GM18511 (cell line): ENCODE measurements around the gene PLEKHM1.
A peak's percentile ranks its signal among the peaks of the same experiment; 100 is the strongest.
"Not testable (repeated sequence)": the region's sequence is repeated elsewhere in the genome, so short reads cannot be mapped to it uniquely, and the experiment has no call there.

Experiments
- ATAC-seq: cut with Tn5 transposase; IDR thresholded peaks from one replicate; pipeline ENCODE4 v1.9.1; 2021; ENCODE audit warnings: mild to moderate bottlenecking, moderate library complexity; ENCODE audit not compliant: unreplicated experiment

The PLEKHM1 gene

GRCh38 chr17:45490615-45491433, at the start of gene PLEKHM1:
Gene PLEKHM1 (minus strand): TSS chr17:45490721. CDS start chr17:45482484, 8,237 bp downstream.
- peak; percentile 99 for ATAC-seq

GRCh38 chr17:45538168-45538567, 47.6 kb upstream of the PLEKHM1 start:
- not testable (repeated sequence) for ATAC-seq

- ATAC-seq, result not testable (repeated sequence)
Observed at GRCh38 chr17:45506072-45506471, 15.6 kb upstream of the PLEKHM1 start.

DNA sequence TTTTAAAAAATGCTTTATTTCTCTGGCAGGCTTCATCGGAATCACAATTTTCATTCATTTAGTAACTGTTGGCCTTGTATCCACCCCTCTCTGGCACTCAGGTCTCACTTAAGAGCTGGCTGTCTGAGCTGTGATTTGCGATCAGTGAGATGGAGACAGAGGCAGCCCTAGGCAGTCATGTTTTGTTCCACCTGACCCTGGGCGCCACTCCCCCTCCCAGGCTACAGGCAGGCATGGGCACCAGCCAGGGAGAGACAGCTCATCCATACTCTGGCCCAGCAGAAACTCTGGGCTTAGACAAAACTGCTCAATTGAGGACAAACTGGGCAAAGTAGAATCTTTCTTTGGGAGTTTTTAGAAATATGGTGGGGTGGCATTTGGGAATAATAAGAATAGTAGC, 14.7 kb upstream of the PLEKHM1 start:
- ATAC-seq, result not testable (repeated sequence)

- ATAC-seq, result not testable (repeated sequence)
Observed at GRCh38 chr17:45501092-45501707, 10.7 kb upstream of the PLEKHM1 start.

DNA sequence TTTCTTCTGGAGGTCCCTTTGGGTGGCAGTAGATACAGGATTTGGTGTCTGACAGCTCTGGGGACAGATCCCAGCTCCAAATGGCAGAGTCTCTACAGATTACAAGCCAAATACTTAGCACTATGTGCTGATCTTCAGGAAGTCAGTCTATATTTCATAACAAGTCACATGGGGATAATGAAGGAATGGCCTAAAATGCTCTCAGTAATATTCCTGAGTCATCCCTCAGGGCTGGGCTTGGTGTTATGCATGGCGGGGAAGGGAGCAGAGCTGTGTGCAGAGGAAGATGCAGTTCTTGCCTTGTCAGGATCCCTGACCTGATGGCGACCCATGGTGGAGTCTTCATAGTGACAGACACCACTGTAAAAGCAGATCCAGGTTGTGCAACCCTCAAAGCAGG, 10.0 kb upstream of the PLEKHM1 start:
- not testable (repeated sequence) for ATAC-seq

GRCh38 chr17:45499208-45499607, 8.7 kb upstream of the PLEKHM1 start:
- ATAC-seq, result not testable (repeated sequence)

GRCh38 chr17:45498377-45498776, 7.9 kb upstream of the PLEKHM1 start:
- not testable (repeated sequence) for ATAC-seq

DNA sequence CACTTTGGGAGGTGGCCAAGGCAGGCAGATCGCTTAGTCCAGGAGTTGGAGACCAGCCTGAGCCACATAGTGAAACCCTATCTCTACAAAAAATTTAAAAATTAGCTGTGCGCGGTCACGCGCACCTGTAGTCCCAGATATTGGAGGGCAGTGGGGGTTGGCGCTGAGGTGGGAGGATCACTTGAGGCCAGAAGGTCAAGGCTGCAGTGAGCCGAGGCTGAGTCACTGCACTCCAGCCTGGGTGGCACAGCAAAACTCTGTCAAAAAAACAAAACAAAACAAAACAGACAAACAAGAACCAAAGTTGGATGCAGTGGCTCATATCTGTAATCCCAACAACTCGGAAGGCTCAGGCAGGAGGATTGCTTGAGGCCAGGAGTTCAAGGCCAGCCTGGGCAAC, 6.9 kb upstream of the PLEKHM1 start:
- not testable (repeated sequence) for ATAC-seq

- not testable (repeated sequence) for ATAC-seq
Observed at GRCh38 chr17:45496507-45496906, 6.0 kb upstream of the PLEKHM1 start.

DNA sequence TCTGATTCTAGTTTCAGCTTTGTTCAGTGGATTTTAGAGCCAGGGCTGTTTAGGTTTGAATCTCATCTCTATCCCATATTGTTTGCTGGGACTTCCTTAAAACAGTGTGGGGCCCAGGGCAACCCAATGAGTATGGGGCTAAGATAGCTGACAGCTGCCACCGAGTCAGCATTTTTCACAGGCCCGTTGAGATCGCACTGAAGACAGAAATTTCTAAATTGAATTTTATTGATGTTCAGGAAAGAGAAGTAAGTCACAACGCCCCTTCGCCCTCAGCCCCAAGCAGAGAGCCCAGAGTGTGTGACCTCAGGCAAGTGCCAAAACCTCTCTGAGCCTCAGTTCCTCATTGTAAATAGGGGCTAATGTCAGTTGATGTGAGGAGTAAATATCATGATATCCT, 4.0 kb upstream of the PLEKHM1 start:
- ATAC-seq, result not testable (repeated sequence)

DNA sequence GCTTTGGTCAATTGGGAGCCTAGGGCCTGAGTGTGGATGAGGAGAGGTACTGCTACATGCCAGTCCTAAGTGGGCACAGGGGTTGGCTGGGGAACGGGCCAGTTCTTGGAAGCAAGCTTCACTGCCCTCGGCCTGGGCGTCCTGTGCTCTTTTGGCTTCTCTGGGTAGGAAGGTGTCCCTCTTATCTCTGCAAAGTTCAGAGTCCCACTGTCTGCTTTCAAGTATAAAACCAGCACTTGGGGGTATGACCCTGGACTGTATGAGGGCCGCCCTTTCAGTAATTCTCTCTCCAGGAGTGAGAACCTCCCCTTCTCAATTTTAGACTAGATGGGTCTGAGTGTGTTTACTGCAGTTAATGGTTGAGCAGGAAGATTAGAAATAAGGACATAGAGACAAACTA, 1.6 kb upstream of the PLEKHM1 start:
- not testable (repeated sequence) for ATAC-seq

DNA sequence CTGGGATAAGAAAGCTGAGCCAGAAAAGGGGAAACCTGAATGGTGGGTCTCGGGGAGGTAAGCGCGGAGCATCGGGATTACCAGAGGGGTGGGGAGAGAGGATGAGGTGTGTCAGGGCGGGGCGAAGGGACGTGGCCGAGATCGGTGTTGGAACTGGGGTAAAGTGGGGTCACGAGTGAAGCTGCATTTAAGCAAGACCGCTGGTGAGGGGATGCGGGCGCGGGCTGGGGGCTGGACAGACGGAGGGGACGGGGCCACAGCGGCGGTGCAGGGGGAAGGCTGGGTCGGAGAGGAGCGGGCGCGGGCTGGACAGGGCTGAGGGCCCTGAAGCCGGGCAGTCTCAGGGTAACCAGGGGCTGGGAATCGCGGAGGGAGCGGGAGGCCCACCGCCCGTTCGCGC, 323 bp downstream of the PLEKHM1 start:
- ATAC-seq, result peak; percentile 34

- not testable (repeated sequence) for ATAC-seq
Observed at GRCh38 chr17:45487704-45488103, 2.8 kb downstream of the PLEKHM1 start.

DNA sequence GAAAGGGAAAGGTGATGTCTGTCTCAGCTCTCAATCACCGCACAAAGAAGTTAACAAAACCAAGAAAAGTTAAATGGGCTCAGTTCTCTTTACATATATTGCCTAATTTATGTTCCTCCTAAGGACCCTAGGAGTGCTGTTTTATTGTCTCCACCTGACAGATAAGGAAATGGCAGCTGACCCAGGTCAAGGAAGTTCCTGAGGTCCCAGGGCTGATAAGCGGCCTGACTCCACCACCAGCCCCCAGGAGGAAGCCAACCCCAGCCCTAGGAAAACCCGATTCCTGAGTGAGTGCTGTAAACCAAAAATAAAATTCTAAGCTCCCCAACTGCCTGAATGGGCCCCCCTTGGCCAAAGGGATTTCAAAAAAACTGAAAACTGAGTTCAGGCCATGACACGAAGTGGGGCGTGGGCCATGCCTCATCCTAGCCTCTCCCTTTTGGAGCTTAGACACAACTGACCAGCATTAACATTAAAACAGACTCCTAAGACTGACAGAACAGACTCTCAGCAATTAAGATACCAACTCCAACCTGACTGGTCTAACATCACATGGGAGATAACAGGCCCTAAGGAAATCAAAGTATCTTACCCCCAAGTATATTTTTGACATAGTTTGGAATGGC, 6.8 kb downstream of the PLEKHM1 start:
- ATAC-seq, result not testable (repeated sequence)

- not testable (repeated sequence) for ATAC-seq
Observed at GRCh38 chr17:45483177-45483576, 7.3 kb downstream of the PLEKHM1 start.

DNA sequence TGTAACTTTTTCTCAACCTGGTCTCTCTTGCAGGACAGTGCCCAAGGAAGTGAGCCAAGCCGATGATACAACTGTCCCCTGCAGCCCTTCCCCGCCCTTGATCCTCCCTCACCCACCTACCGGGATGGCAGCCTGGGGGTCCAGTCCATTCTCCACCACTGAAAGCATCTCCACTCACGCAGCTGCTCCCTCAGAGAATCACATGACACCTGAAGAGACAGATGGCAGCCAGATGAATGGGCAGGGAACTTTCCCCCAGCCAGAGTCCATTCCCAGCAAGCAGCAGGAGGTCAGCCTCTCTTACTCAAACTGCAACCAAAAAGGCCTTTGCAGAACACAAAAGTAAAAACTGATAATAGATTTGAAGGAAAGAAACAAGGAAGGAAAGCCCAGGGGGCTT, 8.2 kb downstream of the PLEKHM1 start:
- not testable (repeated sequence) for ATAC-seq

DNA sequence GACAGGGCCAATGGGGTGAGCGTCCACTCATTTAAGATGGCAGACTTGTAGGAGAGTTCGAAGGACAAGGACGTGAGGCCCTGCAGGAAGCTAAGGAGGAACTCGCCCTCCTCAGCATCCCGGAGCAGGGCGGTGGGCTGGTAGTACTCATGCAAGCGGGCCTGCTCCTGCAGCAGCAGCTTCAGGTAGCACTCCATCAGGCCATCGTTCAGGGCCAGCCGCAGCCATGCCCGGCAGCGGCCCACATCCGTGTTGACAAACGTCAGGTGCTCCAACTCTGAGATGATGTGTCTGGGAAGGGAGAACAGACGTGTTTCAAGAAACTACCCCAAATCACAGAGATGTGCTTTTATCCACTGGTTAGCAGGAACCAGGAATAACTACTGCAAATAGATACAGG, 15.1 kb downstream of the PLEKHM1 start:
- not testable (repeated sequence) for ATAC-seq

- not testable (repeated sequence) for ATAC-seq
Observed at GRCh38 chr17:45472249-45472648, 18.3 kb downstream of the PLEKHM1 start.

DNA sequence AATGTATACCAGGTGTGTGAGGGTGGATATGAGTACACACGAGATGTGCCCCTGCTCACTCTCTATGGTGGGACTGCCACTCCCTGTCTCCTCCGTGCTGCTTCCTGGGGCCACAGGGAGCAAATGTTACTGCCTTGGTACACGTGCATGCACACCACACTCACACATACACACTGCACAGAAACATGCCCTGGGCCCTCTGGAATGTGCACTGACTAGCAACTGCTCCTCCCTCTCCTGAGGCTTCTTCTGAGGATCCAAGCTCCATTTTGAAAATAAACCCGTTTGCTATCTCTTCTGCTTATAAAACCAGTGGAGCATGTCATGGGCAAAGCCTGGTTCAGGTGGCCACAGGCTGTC, 21.3 kb downstream of the PLEKHM1 start:
- not testable (repeated sequence) for ATAC-seq

GRCh38 chr17:45468293-45469203, 22.0 kb downstream of the PLEKHM1 start:
- not testable (repeated sequence) for ATAC-seq
